Effector memory CD8-positive, alpha-beta T cell (primary cell): ENCODE data around the gene OR9A2.

Source experiments
- ATAC-seq: fragments of 150-1000 bp; cut with Tn5 transposase; replicated peaks from 2 replicates; pipeline ENCODE4 v1.10.0; 2021; ENCODE audit warnings: mild to moderate bottlenecking, moderate library complexity
- DNase-seq, 3 experiments: peaks; one replicate each; pipeline ENCODE4 v3.0.0; 2021
- H3K27ac Mint-ChIP-seq, 2 donors: one replicate each; pipeline ENCODE4 v1.8.0; 2022; ENCODE audit warnings: mild to moderate bottlenecking in 2 of 2, mixed read lengths in 2 of 2, moderate library complexity in 2 of 2
- H3K27me3 Mint-ChIP-seq, 2 donors: one replicate each; pipeline ENCODE4 v1.8.0; 2022; ENCODE audit warnings: mixed read lengths in 2 of 2
- H3K36me3 Mint-ChIP-seq: one replicate; pipeline ENCODE4 v1.8.0; 2022; ENCODE audit warnings: mild to moderate bottlenecking, moderate library complexity, mixed read lengths; ENCODE audit not compliant: insufficient read depth
- H3K4me1 Mint-ChIP-seq, 2 donors: one replicate each; pipeline ENCODE4 v1.8.0; 2022; ENCODE audit warnings: low read depth in 2 of 2, mixed read lengths in 2 of 2
- H3K4me3 Mint-ChIP-seq, 2 donors: one replicate each; pipeline ENCODE4 v1.8.0; 2022; ENCODE audit warnings: mild to moderate bottlenecking in 2 of 2, mixed read lengths in 2 of 2, moderate library complexity in 2 of 2
- H3K9me3 Mint-ChIP-seq, 2 donors: one replicate each; pipeline ENCODE4 v1.8.0; 2022; ENCODE audit warnings: mixed read lengths in 2 of 2

Gene OR9A2

GRCh38 chr7:143013473-143013872 lies 13.5 kb downstream of the OR9A2 start:
- no peak overlapping the region for H3K27ac Mint-ChIP-seq
- ATAC-seq: no peak
- H3K4me3 Mint-ChIP-seq: no peak overlapping the region
- H3K4me1 Mint-ChIP-seq: no peaks in the 10 kb centered on the region
- no peak for DNase-seq
- no peaks in the 10 kb centered on the region for H3K36me3 Mint-ChIP-seq
- H3K9me3 Mint-ChIP-seq: no peaks in the 10 kb centered on the region
- H3K27me3 Mint-ChIP-seq: peaks cover 47 to 51% of the 10 kb centered on the region in 2 donors

- Mint-ChIP-seq H3K9me3 (no peaks in the 10 kb centered on the region), H3K4me3 (no peak overlapping the region), H3K4me1 (no peaks in the 10 kb centered on the region), H3K27ac (no peak overlapping the region), H3K36me3 (no peaks in the 10 kb centered on the region), H3K27me3 (peaks cover 52 to 58% of the 10 kb centered on the region in 2 donors)
- no peak for ATAC-seq
- no peak for DNase-seq
Measured at GRCh38 chr7:143012409-143012808, 14.5 kb downstream of the OR9A2 start.

GRCh38 chr7:143012001-143012400 lies 14.9 kb downstream of the OR9A2 start:
- peaks cover 48 to 54% of the 10 kb centered on the region in 2 donors for H3K27me3 Mint-ChIP-seq
- H3K36me3 Mint-ChIP-seq: no peaks in the 10 kb centered on the region
- H3K4me1 Mint-ChIP-seq: no peaks in the 10 kb centered on the region
- no peaks in the 10 kb centered on the region for H3K9me3 Mint-ChIP-seq
- H3K27ac Mint-ChIP-seq: no peak overlapping the region
- DNase-seq: no peak
- ATAC-seq: no peak
- H3K4me3 Mint-ChIP-seq: no peak overlapping the region

GRCh38 chr7:143008007-143008901 lies 18.7 kb downstream of the OR9A2 start:
- Mint-ChIP-seq H3K4me3 (no peak overlapping the region), H3K4me1 (peaks cover 2 to 4% of the 10 kb centered on the region in 2 donors), H3K9me3 (no peaks in the 10 kb centered on the region), H3K36me3 (no peaks in the 10 kb centered on the region), H3K27me3 (peaks cover 14 to 17% of the 10 kb centered on the region in 2 donors), H3K27ac (no peak overlapping the region)
- ATAC-seq: peak; percentile 97
- peak; percentile 81 to 87 (median 82) for DNase-seq

GRCh38 chr7:143005632-143006260 lies 21.2 kb downstream of the OR9A2 start:
- Mint-ChIP-seq H3K27me3 (peaks cover 6 to 9% of the 10 kb centered on the region in 2 donors), H3K9me3 (no peaks in the 10 kb centered on the region), H3K4me1 (peaks cover 5 to 7% of the 10 kb centered on the region in 2 donors), H3K4me3 (no peak overlapping the region), H3K36me3 (no peaks in the 10 kb centered on the region), H3K27ac (no peak overlapping the region)
- no peak for ATAC-seq
- no peak for DNase-seq

GRCh38 chr7:143003393-143004051 lies 23.4 kb downstream of the OR9A2 start:
- DNase-seq (peak; percentile 29 to 36 (median 34)), ATAC-seq (peak; percentile 73)
- Mint-ChIP-seq H3K36me3 (no peaks in the 10 kb centered on the region), H3K27me3 (peaks cover 6 to 9% of the 10 kb centered on the region in 2 donors), H3K9me3 (no peaks in the 10 kb centered on the region), H3K4me3 (peak overlapping the region; percentile 62 to 79), H3K27ac (peak overlapping the region in 1 of 2 donors; percentile 8), H3K4me1 (peaks cover 5 to 7% of the 10 kb centered on the region in 2 donors)

GRCh38 chr7:143002898-143003297 lies 24.0 kb downstream of the OR9A2 start:
- peaks cover 5 to 7% of the 10 kb centered on the region in 2 donors for H3K4me1 Mint-ChIP-seq
- peaks cover 3 to 5% of the 10 kb centered on the region in 2 donors for H3K27me3 Mint-ChIP-seq
- no peaks in the 10 kb centered on the region for H3K36me3 Mint-ChIP-seq
- H3K9me3 Mint-ChIP-seq: no peaks in the 10 kb centered on the region
- no peak for DNase-seq
- ATAC-seq: no peak
- peak overlapping the region; percentile 62 to 79 for H3K4me3 Mint-ChIP-seq
- peak overlapping the region in 1 of 2 donors; percentile 8 for H3K27ac Mint-ChIP-seq

- peaks cover 5 to 7% of the 10 kb centered on the region in 2 donors for H3K4me1 Mint-ChIP-seq
- no peak overlapping the region for H3K4me3 Mint-ChIP-seq
- H3K9me3 Mint-ChIP-seq: no peaks in the 10 kb centered on the region
- no peak for DNase-seq
- H3K36me3 Mint-ChIP-seq: no peaks in the 10 kb centered on the region
- H3K27ac Mint-ChIP-seq: no peak overlapping the region
- H3K27me3 Mint-ChIP-seq: no peaks in the 10 kb centered on the region
- ATAC-seq: no peak
Measured at GRCh38 chr7:143002106-143002505, 24.8 kb downstream of the OR9A2 start.

GRCh38 chr7:143000648-143001047 lies 26.3 kb downstream of the OR9A2 start:
- no peak for ATAC-seq
- H3K4me3 Mint-ChIP-seq: no peak overlapping the region
- H3K36me3 Mint-ChIP-seq: no peaks in the 10 kb centered on the region
- DNase-seq: no peak
- H3K27ac Mint-ChIP-seq: no peak overlapping the region
- no peaks in the 10 kb centered on the region for H3K9me3 Mint-ChIP-seq
- H3K27me3 Mint-ChIP-seq: no peaks in the 10 kb centered on the region
- peaks cover 5 to 7% of the 10 kb centered on the region in 2 donors for H3K4me1 Mint-ChIP-seq

- Mint-ChIP-seq H3K4me3 (no peak overlapping the region), H3K4me1 (peaks cover 5 to 7% of the 10 kb centered on the region in 2 donors), H3K36me3 (no peaks in the 10 kb centered on the region), H3K9me3 (no peaks in the 10 kb centered on the region), H3K27me3 (no peaks in the 10 kb centered on the region), H3K27ac (no peak overlapping the region)
- DNase-seq (no peak), ATAC-seq (no peak)
Measured at GRCh38 chr7:142999793-143000192, 27.1 kb downstream of the OR9A2 start.

- no peaks in the 10 kb centered on the region for H3K27me3 Mint-ChIP-seq
- ATAC-seq (no peak), DNase-seq (no peak)
- H3K4me3 Mint-ChIP-seq: no peak overlapping the region
- no peaks in the 10 kb centered on the region for H3K9me3 Mint-ChIP-seq
- no peaks in the 10 kb centered on the region for H3K36me3 Mint-ChIP-seq
- H3K4me1 Mint-ChIP-seq: peaks cover 5 to 7% of the 10 kb centered on the region in 2 donors
- H3K27ac Mint-ChIP-seq: no peak overlapping the region
Measured at GRCh38 chr7:142998966-142999365, 28.0 kb downstream of the OR9A2 start.

- DNase-seq (no peak), ATAC-seq (no peak)
- Mint-ChIP-seq H3K4me3 (no peak overlapping the region), H3K9me3 (no peaks in the 10 kb centered on the region), H3K4me1 (no peaks in the 10 kb centered on the region), H3K36me3 (no peaks in the 10 kb centered on the region), H3K27ac (no peak overlapping the region), H3K27me3 (peaks cover 9 to 14% of the 10 kb centered on the region in 2 donors)
Measured at GRCh38 chr7:142997456-142997989, 29.4 kb downstream of the OR9A2 start.

- Mint-ChIP-seq H3K36me3 (no peaks in the 10 kb centered on the region), H3K27me3 (peaks cover 30 to 31% of the 10 kb centered on the region in 2 donors), H3K27ac (peak overlapping the region in 1 of 2 donors; percentile 8), H3K4me1 (no peaks in the 10 kb centered on the region), H3K4me3 (peak overlapping the region in 1 of 2 donors; percentile 2), H3K9me3 (no peaks in the 10 kb centered on the region)
- ATAC-seq (no peak), DNase-seq (no peak)
Measured at GRCh38 chr7:142992427-142992826, 34.5 kb downstream of the OR9A2 start.
